Fibroblast of lung (primary cell): Measurements from ENCODE around the gene LRRIQ1.

Source experiments
- CTCF ChIP-seq, 2 donors: IDR thresholded peaks in 1 of 2; conservative IDR thresholded peaks in 1 of 2; 1 replicate in 1 of 2; 2 replicates in 1 of 2; pipeline ENCODE4 v1.5.1; 2011 to 2012; ENCODE audit warnings: low read length in 2 of 2, control low read depth in 1 of 2, inconsistent platforms in 1 of 2, low read depth in 1 of 2, mild to moderate bottlenecking in 1 of 2
- EZH2 ChIP-seq: IDR thresholded peaks from 2 replicates; pipeline ENCODE4 v1.5.1; 2012; ENCODE audit warnings: low read length, control low read depth, mild to moderate bottlenecking; ENCODE audit errors: missing control alignments

- TF ChIP-seq CTCF (conservative IDR thresholded peaks at IDR 0.05 in 1 of 2, IDR thresholded peaks at IDR 0.05 in 1 of 2; ENCODE audit: low read depth in 1 of 2, low read length in 2 of 2) (no peak), EZH2 (no peak)
Measured at GRCh38 chr12:85260896-85261295, 224.7 kb downstream of the LRRIQ1 start.
